HG03521 (cell line): Measurements from ENCODE around the gene CAMTA1.

Source experiments
- ATAC-seq: cut with Tn5 transposase; IDR thresholded peaks from one replicate; pipeline ENCODE4 v1.9.1; 2021; ENCODE audit warnings: mild to moderate bottlenecking, moderate library complexity; ENCODE audit not compliant: unreplicated experiment

CAMTA1 gene

DNA sequence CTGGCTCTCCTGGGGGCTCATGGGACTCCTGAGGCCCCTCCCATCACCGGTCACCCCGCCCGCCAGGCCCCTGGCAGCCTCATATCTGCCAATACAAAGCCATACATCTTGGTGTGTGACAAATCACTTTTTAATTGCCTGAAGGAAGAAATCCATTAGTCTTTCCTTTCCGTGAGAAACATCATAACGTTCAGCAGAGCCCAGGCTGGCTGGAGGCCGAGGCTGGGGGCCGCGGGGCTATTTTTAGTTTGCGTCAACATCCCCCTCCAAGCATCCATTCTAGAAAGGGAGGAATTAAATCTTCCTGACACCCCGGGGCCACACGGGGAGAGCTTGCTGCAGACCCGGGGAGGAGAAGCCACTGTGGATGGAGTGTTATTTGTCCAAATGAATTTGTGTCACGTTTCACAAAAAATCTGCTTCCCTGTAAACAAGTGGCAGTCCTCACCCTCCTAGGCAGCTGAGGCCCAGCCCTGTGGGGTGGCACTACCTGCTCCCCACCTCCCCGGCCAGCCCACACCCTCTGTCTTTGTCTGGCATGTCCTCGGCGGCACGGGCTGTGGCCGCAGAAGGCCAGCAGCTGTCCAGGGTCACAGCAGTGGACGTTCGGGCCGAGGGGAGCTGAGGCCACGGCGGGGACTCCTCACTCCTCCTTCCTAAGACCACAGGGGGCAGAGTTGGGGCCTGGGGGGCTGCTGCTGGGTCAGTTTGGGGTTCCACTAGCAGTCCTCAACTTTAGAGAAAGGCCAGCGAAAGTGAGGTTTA is 749.0 kb downstream of the CAMTA1 start:
- ATAC-seq = no peak

DNA sequence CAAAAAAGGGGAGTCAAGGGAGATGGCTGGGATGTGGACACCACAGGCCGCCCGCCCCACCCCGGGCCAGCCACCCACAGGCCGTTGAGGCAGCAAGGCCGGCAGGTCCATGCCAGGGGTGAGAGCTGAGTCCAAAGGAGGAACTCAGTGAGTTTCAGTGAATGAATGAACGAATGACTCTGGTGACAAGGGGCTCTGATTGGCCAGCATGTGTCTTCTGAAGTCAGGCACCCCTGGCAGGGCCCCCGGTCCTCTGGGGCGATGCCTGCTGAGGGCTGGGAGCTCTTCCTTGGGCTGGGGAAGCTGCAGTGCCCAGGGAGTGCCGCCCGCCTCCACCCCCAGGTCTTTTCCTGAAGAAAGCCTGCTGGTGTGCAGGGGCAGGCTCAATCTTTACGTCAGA is 749.8 kb downstream of the CAMTA1 start:
- ATAC-seq = no peak

DNA sequence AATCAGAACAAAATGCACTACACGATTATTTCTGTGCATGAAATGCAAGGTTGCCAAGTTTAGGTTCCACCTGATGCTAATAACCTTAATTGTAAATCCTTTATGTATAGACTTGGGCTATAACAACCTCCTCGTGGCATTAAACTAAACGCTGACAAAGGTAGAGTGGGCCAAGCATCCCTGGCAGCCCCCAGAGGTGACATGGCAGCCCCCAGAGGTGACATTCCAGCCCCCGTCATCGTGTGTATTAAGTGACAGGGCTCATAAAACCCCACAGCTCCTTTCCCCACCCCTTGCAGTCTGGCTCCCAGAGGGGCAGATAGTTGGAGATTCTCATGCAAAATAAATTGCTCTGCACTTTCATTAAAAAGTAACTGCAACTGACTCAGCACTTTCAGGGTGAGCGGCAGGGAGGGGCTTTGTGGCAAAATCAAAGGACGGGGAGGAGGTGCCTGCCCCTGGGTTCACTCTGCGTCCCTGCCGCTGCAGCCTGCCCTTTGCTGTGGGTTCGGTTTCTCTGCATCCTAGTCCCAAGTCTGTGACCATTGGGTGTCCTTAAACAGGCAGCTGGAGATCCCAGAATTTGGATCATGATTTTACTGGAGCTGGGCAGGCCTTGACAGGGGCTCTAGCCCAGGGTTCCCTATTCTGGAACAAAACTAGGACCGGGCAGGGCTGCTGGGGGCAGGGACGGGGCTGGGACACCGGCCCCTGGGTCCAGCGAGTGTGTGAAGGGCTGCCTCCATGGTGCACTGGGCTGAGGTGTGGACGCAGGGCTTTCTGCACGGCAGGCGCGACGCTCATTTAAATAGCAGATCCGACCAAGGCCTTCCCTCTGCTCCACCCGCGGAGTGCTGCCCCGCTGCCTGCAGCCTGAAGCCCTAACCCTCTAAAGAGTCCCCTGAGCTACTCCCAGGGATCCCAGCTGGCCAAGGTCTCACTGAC is 751.0 kb downstream of the CAMTA1 start:
- no peak for ATAC-seq

DNA sequence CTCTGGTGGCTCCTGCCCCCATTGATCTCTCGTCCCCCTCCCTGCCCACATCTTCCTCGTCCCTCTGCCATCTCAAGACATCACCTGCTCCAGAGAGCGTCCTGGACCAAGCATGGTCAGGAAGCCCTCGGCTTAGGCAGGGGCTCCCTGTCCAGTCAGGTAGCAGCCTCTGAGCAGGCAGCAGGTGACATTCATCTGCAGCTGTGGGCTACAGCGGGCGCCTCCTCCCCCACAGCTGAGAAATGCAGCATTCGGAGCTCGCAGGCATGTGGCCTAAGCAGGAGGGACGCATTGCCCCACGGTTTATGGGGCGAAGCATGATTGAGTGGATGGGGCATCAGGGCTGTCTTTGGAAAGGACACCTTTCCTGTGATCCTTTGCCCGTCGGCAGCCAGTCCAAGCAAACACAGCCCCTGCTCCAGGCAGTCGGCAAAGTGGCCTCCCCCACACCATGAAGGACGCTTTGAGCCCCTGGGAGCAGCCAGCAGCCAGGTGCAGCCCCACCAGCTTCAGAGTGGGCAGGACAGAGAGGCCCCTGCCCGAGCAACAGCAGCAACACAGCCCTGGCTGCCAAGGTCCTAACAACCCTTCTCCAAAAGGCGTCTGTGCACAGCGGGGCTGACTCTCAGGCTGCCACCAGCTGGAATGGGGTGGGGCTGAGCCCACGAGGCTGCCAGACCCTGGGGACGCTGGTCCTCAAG is 751.8 kb downstream of the CAMTA1 start:
- no peak for ATAC-seq

DNA sequence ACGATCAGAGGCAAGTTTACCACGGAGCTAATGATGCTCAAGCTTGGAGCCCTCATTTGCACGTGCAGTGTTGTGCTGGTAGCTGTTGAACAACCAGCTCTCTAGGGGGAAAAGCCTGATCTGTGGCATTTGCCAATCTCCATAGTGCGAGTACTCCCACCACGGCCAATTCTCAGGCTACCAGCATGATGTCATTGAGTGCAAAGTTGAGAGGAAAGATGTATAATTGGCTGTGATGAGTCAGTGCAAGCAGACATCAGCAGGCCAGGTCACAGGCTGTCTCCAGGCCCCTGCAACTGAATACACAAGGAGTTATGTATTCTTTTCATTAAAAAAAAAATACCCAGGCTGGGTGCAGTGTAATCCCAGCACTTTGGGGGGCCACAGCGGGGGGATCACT is 752.8 kb downstream of the CAMTA1 start:
- ATAC-seq = no peak

DNA sequence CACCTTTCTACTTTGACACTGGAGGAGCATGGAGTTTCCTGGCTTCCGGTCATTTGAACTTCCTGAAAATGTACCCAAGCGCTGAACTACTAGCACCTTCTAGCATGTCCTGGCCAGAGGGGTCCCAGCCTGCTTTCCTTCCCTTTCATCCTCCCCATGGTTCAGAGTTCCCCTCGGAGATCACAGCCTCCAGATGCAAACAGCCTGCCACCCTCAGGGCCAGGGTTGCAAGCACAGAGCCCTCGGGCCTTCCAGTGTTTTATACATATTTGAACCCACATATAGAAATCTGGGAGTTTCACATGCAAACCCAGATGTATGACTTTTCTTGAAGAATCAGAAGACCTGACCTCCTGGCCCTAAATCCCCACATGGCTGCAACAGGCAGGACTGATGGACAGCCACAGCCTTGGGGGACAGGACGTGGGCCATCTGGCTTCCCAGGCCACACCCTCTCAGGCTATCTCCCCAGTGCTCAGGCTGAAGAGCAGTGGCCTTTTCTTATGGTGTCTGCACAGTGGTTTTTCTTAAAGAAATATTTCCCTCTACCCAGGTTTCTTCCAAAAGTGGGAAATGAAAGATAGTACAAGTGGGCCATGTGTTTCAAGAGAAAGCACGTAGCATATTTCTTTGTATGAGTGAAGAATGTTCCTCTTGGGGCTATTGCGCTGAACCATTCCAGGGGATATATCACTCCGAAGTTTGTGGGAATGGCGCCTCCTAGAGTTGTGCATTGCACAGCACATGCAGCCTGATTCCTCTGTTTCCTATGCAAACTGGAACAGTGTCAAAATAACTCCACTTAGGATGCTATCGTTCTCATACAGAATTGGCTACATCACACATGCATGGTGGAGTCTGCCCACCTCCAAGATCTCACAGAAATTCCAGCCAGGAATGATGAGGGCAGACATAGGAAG is 753.9 kb downstream of the CAMTA1 start:
- no peak for ATAC-seq

DNA sequence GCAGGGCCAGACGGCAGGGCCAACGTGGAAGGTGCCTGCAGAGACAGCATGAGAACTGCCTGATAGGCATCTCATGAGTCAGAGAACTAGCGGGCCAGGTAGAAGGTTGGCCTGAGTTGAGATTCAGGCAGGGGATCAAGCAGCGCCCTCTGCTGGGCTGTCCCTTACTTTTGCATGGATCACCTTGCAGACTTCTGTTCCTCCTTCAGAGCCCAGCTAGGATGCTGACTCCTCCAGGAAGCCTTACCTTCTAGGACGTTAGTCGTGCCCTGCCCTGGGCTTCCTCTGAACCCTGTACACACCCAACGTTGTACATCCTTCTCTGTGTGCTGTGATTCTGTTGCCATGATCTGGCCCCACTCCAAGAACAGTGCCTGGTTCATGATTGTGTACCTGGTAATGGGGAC is 754.5 kb downstream of the CAMTA1 start:
- no peak for ATAC-seq

DNA sequence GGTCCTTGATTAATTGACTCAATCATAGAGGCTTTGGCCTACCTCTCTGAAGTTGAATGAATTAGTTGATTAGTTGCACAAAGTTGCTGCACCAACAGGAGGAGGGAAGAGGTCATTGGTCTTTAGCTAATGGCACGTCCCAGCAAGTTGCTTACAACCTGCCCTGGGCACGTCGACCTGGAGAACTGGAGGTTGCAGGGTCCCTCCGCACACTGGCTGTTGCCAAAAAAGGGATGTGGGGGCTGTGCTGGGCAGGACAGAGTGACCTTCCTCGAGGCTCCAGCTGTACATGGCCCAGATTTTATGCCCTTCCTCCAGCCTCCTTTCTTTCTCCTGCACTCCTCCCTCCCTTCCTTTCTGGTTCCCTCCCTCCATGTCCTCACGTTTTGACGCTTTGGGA is 755.6 kb downstream of the CAMTA1 start:
- ATAC-seq = no peak

DNA sequence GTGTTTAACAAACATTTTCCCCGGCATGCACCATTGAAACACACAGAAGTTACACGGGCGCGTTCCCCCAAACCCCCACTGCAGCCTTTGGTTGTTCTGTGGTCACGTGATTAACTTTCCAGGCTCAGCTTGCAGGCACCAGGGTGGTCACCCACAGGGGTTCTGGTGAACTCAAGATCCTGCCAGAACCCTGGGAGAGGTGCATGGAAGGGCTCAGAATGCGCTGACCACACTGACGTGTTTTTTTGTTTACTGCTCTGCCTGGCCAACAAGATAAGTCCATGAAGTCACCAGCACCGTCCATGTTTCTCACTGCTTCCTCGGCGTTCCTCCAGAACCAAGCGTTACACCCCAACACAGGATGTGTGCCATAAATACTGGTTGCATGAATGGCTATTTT is 756.4 kb downstream of the CAMTA1 start:
- ATAC-seq = no peak

DNA sequence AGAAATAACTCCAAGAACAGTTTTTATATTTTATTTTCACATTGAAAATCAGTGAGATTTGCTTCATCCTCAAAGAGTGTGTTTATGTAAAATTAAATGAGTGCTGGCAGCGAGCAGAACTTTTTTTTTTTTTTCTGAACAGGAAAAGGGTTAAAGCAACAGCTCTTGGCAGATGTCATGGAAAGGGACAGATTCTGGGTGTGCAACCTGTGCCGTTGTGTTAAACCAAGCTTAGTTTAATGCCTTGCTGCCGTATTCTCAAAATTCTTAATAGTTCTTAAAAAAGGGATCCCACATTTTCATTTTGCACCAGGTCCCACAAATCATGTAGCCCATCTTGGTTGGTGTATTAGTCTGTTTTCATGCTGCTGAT is 758.5 kb downstream of the CAMTA1 start:
- ATAC-seq = no peak

DNA sequence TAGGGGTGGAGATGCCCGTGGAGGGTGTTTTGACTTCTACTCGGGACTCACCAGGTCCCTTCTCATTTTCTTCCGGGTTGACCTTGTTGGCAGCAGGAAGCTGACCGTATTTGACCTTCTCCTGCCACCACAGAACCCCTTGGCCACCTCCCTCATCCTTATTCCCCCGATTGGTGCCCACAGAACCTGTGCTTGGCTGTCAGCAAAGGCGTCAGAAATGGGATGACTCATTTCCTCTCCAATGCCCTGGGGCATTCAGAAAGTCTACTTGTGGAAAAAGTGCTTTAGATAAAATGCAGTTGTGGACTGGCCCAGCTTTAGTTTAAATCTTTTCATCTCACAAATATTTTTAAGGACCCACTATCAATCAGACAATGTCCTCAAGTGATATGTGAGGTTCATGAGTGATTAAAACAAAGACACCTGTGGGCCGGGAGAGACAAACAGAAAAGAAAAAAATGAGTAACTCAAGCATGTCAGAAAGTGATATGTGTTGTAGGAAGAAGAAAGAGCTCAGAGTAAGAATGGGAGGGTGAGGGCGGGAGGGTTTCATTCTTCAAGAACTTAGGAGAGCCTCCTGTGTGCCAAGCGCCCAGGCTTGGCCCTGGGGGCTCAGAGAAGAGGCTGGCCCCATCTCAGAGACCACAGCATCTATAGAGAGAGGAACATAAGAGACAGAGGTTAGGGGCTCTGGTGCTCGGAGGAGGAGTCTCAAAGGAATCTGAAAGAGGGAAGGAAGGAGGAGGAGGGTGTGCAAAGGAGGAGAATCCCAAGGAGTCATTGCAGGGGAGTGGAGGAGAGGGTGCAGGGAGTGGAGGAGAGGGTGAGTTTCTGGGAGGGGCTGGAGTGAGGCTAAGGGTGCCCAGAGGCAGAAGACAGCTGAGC is 764.3 kb downstream of the CAMTA1 start:
- no peak for ATAC-seq

DNA sequence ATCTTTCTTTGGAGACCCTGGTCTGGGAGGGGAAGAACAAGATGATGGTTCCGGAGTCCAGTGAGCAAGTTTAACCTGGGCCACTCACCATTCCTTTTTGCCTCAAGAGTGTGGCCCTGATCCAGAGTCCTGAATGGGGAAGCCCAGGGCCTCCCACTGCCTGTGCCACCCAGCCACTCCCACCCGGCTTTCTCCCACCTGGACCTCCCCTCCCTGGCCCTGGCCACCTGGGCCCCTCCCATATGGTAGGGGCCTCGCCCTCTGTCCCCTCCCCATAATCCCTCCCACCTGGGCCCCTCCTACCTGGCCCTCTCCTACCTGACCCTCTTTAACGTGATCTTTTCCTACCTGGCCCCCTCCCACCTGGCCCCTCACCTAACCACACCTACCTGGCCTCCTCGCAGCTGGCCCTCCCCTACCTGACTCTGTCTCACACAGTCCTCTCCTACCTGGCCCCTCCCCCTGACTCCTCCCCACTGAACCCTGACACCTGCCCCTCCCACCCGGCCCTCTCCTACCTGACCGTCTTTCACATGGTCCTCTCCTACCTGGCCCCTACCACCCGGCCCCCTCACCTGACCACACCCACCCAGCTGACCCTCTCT is 765.1 kb downstream of the CAMTA1 start:
- no peak for ATAC-seq

DNA sequence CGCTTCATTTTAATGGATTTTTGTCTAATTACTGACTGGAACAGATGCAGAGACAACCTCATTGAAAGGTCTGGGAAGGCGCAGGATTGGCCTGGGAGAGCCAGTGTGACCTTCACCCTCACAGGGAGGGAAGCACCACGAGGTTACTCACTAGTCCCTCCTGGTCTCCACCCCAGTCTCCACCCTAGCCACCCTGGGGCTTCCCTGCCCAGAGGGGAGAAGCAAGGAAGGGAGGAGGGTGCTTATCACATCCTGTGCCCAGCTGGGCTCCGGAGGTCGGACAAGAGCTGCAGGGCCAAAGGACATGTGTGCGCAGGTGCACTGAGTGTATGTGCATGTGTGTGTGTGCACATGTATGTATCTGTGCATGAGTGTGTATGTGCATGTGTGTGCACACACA is 765.7 kb downstream of the CAMTA1 start:
- ATAC-seq = no peak

DNA sequence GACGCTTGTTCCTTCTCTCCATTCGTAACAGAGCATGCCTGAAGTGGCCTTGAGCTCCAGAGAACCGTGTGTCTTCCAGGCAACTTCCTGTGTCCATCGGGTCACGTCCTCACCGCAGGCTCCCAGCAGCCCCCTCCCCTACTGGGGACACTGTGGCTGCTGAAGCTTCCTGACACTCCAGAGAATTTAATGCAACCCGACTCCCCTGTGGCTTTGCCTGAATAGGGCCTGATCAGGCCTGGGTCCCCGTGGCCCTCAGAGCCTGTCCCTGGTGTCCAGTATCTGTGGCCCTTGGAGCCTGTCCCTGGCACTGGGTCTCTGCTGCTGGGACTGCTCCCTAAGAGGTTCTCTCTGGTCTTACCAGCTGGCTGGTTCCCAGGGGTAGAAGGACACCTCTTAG is 766.2 kb downstream of the CAMTA1 start:
- no peak for ATAC-seq

DNA sequence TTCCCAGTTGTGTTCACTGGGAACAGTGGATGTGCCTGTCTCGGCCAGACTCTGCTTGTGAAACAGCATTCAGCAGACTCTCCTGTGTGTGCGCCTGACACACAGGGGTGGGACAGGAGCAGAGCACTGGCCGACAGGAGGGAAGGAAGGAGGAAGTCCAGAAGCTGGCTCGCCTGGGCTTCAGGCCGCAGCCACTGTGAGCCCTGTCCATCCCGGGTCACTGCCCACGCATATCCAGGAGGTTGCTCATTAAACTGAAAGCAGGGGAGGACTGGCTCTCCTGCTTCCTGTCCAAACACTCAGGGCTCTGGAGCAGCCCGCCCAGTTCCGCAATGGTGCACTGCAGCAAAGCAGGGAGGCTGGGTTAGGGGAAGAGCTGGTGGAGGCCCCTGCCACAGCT is 767.1 kb downstream of the CAMTA1 start:
- no peak for ATAC-seq

DNA sequence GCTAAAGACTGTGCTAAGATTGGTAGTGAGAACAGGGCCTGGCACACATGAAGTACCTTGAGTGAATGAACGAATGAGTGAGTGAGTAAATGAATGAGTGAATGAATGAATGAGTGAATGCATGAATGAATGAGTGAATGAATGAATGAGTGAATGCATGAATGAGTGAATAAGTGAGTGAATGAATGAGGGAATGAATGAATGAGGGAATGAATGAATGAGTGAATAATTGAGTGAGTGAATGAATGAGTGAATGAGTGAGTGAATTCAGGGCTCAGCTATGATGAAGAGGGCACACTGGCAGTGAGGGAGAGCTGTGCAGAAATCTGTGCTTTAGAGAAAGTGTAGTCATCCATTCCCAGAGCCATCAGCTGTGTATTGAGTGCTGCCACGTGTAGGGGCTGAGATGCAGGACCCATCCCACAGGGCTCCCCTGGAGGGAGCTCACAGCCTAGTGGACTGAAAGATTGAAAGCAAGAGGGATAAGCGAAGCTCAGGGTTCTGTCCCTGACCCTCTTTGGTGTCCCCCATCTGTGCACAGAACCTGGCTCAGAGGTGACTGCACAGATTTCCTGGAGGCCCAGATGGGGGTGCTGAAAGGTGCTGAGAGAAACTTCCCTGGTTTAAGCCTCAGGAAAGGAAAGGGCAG is 767.9 kb downstream of the CAMTA1 start:
- ATAC-seq = no peak

DNA sequence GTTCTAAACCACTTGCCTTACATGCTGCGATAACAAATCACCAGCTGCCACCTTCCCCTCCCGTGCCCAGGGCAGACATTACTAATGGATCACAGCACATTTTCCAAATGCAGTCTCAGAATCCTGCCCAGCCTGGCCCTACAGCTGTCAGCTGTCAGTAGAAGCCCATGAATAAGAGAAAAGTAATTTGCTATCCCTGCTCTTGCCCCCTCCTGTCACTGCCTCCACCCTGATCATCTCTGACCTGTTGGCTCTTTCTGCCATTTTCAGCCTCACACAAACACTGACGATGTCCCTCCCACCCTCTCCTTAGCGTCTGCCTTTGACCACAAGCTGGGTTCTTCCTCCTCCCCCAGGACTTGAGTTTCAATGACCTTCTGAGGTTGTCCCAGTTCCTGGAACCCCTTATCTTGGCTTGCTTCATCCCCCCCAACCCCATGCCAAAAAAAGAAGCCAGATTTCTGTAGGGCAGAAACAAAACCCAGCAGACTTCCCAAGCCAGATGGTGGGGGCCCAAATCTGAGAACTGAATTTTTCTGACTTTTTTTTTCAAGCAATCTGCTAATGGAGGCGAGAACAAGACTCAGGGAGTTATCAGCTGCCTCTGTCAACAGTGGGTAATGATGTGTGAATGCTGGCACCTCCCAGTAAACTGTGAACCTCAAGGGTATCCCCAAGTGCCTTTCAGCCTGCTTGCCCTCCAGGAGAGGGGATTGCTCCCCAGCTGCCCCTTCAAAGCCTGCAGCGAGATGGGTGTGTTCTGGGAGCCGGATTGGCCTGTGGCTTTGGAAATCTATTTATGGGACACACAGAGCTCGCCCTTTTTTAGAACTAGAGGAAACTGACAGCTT is 769.4 kb downstream of the CAMTA1 start:
- ATAC-seq = no peak
